Anterior cingulate cortex (tissue), 58 donors: Measurements from ENCODE around the gene CCDC175.

ENCODE experiments used
- DNase-seq, 58 donors: peaks; one replicate each; lab custom pipeline; 2025; lab: John Stamatoyannopoulos, UW

The CCDC175 gene

GRCh38 chr14:59483363-59483762 lies 93.2 kb downstream of the CCDC175 start:
- peak in 4 of 58 donors; percentile 19 to 56 (median 20) for DNase-seq

GRCh38 chr14:59482541-59483331 lies 93.9 kb downstream of the CCDC175 start:
- peak in 6 of 58 donors; percentile 1 to 45 (median 10) for DNase-seq

GRCh38 chr14:59481871-59482540 lies 94.6 kb downstream of the CCDC175 start:
- no peak for DNase-seq

GRCh38 chr14:59481407-59481806 lies 95.2 kb downstream of the CCDC175 start:
- no peak for DNase-seq

GRCh38 chr14:59480166-59480565 lies 96.4 kb downstream of the CCDC175 start:
- no peak for DNase-seq

- no peak for DNase-seq
These were observed 98.1 kb downstream of the CCDC175 start for GRCh38 chr14:59478540-59478939.

GRCh38 chr14:59475709-59476108 lies 100.9 kb downstream of the CCDC175 start:
- no peak for DNase-seq

- no peak for DNase-seq
These were observed 102.4 kb downstream of the CCDC175 start for GRCh38 chr14:59474172-59474571.

- DNase-seq, result peak in 40 of 58 donors; percentile 23 to 81 (median 63)
These were observed 111.1 kb downstream of the CCDC175 start, which contains the start of gene GPR135 for GRCh38 chr14:59465316-59466135. GPR135 (minus strand) TSS chr14:59465380; CDS start chr14:59465226, 154 bp downstream.

GRCh38 chr14:59464486-59465315 lies 111.9 kb downstream of the CCDC175 start:
- DNase-seq, result peak in 46 of 58 donors; percentile 18 to 81 (median 60)

GRCh38 chr14:59463787-59464485 lies 112.7 kb downstream of the CCDC175 start:
- peak in 14 of 58 donors; percentile 24 to 66 (median 36) for DNase-seq

GRCh38 chr14:59461891-59462290 lies 114.7 kb downstream of the CCDC175 start:
- DNase-seq, result no peak

- DNase-seq, result no peak
These were observed 116.2 kb downstream of the CCDC175 start for GRCh38 chr14:59460378-59460777.

GRCh38 chr14:59458486-59458885 lies 118.1 kb downstream of the CCDC175 start:
- no peak for DNase-seq

- no peak for DNase-seq
These were observed 121.2 kb downstream of the CCDC175 start for GRCh38 chr14:59455411-59455810.
